GM15510 (cell line): Measurements from ENCODE around the gene ASIC3.

Experiments
- POLR2A ChIP-seq: IDR thresholded peaks from 3 replicates; pipeline ENCODE4 v1.6.1; 2011; ENCODE audit warnings: borderline replicate concordance; ENCODE audit not compliant: insufficient read length; ENCODE audit errors: extremely low read depth

Gene ASIC3

DNA sequence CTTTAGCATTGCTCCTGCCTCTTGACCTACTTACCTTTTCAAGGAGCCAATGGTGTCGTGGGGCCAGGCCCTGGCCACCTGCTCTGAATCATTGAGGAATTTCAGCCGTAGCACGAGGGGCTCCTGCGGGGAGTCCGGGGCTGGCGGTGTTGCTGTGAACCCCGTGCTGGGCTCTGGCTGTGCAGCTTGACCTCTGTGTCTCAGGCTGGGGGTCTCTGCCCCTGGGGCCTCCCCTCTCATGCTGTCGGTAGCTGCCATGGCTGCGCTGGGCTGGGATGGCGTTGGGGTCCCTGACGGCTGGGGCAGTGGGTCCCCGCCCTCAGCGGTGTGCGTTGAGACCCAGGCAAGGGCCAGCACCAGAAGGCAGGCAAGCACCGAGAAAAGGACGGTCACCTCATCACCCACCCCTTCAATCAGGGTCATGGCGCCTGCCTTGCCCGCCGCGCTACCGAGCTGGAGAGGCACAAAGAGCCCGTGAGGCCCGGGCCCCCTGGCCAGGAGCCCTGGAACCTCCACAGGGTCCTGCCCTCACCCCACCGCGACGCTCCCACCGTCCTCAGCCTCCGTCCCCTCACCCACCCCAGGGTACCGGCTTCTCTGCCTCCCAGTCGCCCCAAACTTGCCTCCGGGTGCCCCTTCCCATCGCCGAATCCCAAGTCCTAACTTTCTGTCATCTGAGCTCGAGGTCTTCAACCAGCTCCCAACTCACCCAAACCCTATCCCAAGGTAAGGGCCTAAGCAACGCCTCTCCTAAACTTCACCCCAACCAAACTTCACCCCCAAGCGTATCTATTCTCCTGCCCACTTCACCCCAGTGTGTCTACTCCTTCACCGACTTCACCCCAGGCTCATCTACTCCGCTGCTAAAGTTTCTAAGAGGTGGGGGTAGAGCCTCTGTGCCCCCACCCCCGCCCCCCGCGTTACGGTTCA lies 34.1 kb downstream of the ASIC3 start:
- TF ChIP-seq POLR2A: no peak

DNA sequence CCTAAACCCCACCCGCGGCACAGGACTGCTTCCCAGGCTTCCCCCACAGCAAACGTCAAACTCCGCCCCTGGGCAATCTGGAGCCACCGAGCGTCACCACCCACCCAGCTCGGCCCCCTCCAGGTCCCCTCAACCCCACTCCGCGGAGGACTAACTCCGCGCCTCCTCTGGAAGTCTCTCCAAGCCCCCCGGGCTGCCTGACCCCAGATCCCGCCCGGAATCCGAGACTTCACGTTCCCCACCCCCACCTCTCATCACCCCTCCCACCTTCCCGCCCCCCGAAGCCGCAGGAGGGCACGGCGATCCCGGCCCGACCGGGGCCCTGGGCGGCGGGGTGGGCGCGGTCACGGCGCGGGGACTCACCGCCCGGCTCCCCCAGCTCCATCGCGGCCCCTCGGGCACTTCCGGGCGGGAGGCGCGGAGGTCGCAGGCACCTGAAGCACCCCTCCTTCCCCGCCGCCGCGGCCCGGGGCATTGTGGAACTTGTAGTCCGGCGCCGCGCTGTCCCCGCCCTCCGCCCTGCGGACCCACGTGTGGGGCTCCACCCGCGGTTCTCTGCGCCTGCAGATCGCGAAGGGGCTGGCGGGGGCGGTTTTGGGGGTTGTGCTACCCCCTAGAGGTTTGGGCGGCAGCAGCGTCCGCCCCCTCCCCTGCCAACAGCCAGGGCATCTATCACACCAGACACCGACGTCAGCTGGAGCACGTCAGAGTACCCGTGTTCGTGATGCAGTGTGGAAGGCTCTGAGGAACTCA lies 34.9 kb downstream of the ASIC3 start, which contains the start of gene TMUB1:
Gene TMUB1 (minus strand): TSS at position 423 of the 753 bp plus-strand sequence. CDS start 930 bp downstream, outside the sequence.
- peak; percentile 69 for TF ChIP-seq POLR2A

DNA sequence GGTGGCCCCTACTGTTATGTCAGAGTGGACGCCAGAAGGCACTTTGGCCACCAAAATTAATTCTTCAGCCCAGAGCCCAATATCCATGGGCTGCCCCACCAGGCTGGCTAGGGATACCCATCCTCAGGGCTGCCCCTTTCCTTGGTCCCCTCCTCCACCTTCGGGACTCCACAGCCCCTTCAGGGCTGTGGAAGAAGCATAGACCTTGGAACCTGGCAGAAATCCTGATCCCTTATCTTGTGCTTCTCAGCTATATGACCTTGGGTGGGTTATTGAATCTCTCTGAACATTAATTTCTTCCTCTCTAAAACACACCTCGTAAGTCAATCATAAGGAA lies 35.5 kb downstream of the ASIC3 start:
- TF ChIP-seq POLR2A: no peak

DNA sequence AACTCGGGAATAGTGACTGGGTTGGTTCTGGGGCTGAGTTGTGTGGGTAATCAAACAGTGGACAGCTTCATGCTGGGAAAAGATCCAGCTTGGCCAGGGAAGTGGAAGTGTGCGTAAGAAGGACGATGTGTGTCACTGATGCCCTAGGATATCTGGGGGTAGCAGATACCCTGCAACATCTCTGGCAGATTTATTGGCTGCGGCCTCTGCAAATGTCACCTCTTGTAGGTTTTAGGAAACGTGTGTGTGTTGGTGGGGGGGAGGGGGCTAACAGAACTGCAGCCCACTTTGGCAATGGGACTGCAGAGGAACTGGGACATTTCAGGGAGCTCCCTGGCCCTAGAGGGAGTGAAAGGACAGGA lies 37.0 kb downstream of the ASIC3 start:
- TF ChIP-seq POLR2A: no peak

DNA sequence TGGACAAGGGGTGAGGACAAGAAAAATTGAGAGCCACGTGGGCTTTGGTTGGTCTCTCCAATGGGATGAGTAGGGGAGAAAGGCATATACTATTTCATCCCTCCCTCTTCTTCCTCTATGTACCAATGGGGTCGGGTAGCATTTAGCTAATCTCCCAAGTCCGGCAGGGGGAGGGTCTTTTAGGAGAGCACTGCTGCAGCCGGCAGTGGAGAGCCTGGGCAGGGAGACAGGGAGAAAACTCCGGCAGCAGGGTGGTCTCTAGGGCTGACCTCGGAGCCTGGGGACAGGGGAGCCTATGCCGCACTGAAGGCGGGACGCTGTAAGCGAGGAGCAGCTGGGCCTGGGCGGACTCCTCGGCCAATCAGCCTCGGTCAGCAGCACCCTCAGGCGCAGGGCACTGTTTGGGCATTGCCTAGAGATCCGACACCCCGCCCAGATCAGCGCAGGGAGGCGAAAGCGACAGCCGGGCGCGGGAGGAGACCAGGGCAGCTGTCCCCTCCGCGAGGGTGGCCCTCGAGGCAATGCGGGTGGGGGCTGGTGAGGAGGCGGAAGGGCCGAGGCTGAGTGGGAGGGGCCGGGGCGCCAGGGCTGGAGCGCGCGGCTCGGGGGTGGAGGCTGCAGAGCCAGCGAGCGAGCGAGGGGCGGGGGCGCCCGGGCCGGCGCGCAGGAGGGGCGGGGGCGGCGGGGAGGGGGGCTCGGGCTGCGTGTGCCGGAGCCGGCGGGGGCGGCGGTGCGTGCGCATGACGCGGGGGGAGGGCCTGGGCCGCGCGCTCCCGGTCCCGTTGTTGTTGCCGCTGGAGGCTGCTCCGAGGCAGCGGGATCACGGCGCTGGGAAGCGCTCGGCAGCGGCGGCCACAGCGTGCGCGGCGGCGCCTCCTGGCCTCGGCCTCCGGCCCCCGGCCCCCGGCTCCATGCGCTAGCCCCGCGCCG lies 37.6 kb downstream of the ASIC3 start, which contains the start of gene AGAP3:
Gene AGAP3 (plus strand): TSS at position 785 of the 930 bp plus-strand sequence. CDS start 267 bp downstream, outside the sequence.
- peak; percentile 83 for TF ChIP-seq POLR2A

DNA sequence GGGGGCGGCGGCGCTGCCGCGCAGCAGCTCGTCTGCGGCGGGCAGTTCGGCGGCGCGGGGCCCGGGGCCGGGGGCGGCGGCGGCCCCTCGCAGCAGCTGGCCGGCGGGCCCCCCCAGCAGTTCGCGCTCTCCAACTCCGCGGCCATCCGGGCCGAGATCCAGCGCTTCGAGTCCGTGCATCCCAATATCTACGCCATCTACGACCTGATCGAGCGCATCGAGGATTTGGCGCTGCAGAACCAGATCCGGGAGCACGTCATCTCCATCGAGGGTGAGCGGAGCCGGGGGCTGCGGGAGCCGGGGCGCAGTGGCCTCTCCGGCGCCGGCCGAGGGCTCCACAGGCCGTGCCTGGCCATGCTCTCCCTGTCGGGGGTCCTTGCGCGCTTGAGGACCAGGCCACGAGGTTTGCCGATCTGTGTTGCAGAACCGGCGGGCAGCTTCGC lies 38.5 kb downstream of the ASIC3 start:
- no peak for TF ChIP-seq POLR2A

GRCh38 chr7:151087245-151088018 lies 39.1 kb downstream of the ASIC3 start:
- peak; percentile 33 for TF ChIP-seq POLR2A

DNA sequence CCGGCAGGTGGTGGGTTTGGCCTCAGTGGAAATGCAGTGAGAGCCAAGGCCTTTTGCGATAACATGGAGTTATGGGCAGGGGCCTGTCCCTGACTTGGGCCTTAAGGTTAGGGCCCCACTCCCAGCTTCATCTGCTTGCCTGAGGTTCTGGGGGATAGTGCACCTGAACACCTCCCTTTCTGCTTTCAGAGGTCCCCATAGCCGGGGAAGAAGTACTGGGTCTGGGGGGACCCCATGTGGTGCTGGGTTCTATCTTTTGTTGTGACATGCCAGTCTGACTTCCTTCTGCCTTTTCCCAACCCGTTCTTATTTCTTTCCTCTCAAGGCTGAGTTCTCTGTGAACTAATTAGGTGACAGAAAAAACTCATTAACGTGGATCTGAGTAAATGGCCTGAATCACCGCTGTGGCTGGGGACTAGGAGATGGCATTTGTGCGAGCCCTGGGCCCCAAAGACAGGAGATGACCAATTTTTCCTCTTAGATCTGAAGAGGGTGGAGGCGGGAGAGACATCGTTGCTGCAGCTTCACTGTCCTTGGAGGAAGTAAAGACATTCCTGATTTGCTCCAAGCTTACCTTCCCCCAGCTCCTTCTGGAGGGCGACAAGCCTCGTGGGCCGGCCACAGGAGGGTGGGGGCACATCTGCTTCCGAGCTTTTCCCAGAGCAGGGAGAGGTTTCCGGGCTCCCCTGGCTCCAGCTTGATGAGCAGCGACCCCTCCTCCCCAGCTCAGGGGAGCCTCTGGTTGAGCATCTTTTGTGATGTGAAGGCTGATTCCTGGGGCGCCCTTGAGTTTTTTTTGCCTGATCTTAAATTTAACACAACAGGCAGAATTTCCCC lies 39.9 kb downstream of the ASIC3 start:
- no peak for TF ChIP-seq POLR2A

- TF ChIP-seq POLR2A: no peak
Observed at GRCh38 chr7:151088856-151089699, 40.7 kb downstream of the ASIC3 start.

- TF ChIP-seq POLR2A: no peak
Observed at GRCh38 chr7:151089893-151090730, 41.8 kb downstream of the ASIC3 start.

DNA sequence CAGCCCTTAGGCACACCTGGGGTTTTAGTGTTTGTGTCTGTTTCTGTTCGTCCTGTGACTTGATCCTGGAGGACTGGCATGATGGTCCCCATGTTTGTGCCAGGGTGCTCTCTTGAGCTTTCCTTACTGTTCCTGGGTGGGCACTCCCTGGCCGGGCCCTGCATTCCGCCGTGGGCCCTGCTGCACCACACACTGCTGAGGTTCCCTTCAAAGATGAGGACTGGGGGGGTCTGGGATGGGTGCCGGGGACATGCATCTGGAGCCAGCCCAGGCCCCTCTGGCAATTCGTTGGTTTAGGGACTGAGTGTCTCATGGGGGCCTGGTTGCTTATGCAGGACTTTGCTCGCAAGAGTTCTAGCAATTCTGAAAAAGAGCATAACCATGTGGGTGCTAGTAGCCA lies 42.7 kb downstream of the ASIC3 start:
- TF ChIP-seq POLR2A: no peak
